ENCODE data around the gene IRF7.

DNA sequence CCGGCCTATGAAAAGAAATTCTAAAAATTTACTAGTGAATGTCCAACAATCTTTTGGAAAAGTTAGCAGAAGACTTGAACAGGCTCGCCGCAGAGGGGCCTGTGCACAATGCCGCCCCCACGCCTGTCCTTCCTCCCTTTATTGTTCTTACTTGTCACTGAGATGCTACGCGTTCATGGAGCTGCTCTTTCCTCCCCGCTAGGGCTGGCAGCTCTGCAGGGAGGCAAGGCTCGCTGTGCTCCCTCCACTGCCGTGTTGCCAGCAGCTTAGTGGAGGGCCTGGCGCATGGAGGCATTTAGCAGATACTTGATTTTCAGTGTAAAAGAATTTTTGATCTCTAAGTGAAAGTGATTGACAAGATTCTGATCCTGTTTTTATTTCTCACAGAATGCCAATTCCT, 24.8 kb downstream of the IRF7 start:
- no peak for TF ChIP-seq POLR2A (IDR thresholded peaks at IDR 0.05; ENCODE audit: extremely low read depth, insufficient read length)
- TF ChIP-seq, protein P1, sequence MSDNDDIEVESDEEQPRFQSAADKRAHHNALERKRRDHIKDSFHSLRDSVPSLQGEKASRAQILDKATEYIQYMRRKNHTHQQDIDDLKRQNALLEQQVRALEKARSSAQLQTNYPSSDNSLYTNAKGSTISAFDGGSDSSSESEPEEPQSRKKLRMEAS (IDR thresholded peaks at IDR 0.05; ENCODE audit: low read depth, low read length) = no peak
- TF ChIP-seq MYC (IDR thresholded peaks at IDR 0.05; ENCODE audit: low read depth, low read length) = no peak
- TF ChIP-seq, protein P2, sequence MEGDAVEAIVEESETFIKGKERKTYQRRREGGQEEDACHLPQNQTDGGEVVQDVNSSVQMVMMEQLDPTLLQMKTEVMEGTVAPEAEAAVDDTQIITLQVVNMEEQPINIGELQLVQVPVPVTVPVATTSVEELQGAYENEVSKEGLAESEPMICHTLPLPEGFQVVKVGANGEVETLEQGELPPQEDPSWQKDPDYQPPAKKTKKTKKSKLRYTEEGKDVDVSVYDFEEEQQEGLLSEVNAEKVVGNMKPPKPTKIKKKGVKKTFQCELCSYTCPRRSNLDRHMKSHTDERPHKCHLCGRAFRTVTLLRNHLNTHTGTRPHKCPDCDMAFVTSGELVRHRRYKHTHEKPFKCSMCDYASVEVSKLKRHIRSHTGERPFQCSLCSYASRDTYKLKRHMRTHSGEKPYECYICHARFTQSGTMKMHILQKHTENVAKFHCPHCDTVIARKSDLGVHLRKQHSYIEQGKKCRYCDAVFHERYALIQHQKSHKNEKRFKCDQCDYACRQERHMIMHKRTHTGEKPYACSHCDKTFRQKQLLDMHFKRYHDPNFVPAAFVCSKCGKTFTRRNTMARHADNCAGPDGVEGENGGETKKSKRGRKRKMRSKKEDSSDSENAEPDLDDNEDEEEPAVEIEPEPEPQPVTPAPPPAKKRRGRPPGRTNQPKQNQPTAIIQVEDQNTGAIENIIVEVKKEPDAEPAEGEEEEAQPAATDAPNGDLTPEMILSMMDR (IDR thresholded peaks at IDR 0.05; ENCODE audit: low read depth, low read length) = no peak
